H9 (cell line): ENCODE data around the gene TMEM51. TPM values are rescaled to one million over a fixed set of nuclear protein-coding genes. Genes with fewer than 3 reads are reported as not detected.

Experiments used
- DNase-seq: peaks from one replicate; pipeline ENCODE4 v3.0.0-alpha.2; 2017
- H2AFZ ChIP-seq: one replicate; pipeline ENCODE4 v1.6.1; 2013; ENCODE audit warnings: mild to moderate bottlenecking, low read length, control low read depth, moderate library complexity
- H2AK5ac ChIP-seq: 2 replicates; pipeline ENCODE4 v1.6.1; 2013; ENCODE audit warnings: low read length, control low read depth, mixed read lengths; ENCODE audit not compliant: insufficient read length
- H2BK120ac ChIP-seq: one replicate; pipeline ENCODE4 v1.6.1; 2013; ENCODE audit warnings: low read depth, mild to moderate bottlenecking, low read length, control low read depth, inconsistent platforms; ENCODE audit not compliant: poor library complexity, severe bottlenecking
- H2BK12ac ChIP-seq: 2 replicates; pipeline ENCODE4 v1.6.1; 2013; ENCODE audit warnings: low read length, control low read depth, mixed read lengths, low read depth; ENCODE audit not compliant: insufficient read length
- H2BK15ac ChIP-seq: 2 replicates; pipeline ENCODE4 v1.6.1; 2013; ENCODE audit warnings: low read depth, low read length, control low read depth
- H2BK20ac ChIP-seq: one replicate; pipeline ENCODE4 v1.6.1; 2013; ENCODE audit warnings: low read depth, mild to moderate bottlenecking, low read length, control low read depth, inconsistent platforms; ENCODE audit not compliant: poor library complexity, severe bottlenecking
- H2BK5ac ChIP-seq: 2 replicates; pipeline ENCODE4 v1.6.1; 2013; ENCODE audit warnings: low read length, control low read depth, mixed read lengths; ENCODE audit not compliant: insufficient read length
- H3K14ac ChIP-seq: 2 replicates; pipeline ENCODE4 v1.6.1; 2013; ENCODE audit warnings: low read length, control low read depth; ENCODE audit not compliant: insufficient read depth
- H3K18ac ChIP-seq: 2 replicates; pipeline ENCODE4 v1.6.1; 2013; ENCODE audit warnings: low read depth, mild to moderate bottlenecking, mixed read lengths, low read length, control low read depth; ENCODE audit not compliant: insufficient read length
- H3K23ac ChIP-seq: 2 replicates; pipeline ENCODE4 v1.6.1; 2013; ENCODE audit warnings: low read length, control low read depth, mixed read lengths, low read depth; ENCODE audit not compliant: insufficient read length
- H3K23me2 ChIP-seq: 2 replicates; pipeline ENCODE4 v1.6.1; 2013; ENCODE audit warnings: low read depth, mild to moderate bottlenecking, mixed read lengths, low read length, control low read depth; ENCODE audit not compliant: insufficient read length, poor library complexity, severe bottlenecking
- H3K27ac ChIP-seq: 2 replicates; pipeline ENCODE4 v1.5.1; 2013; ENCODE audit warnings: low read length, control low read depth, mixed read lengths, low read depth; ENCODE audit not compliant: insufficient read length
- H3K27me3 ChIP-seq: 2 replicates; pipeline ENCODE4 v1.6.1; 2013; ENCODE audit warnings: low read length, control low read depth, inconsistent platforms; ENCODE audit not compliant: insufficient read depth
- H3K4ac ChIP-seq: 2 replicates; pipeline ENCODE4 v1.6.1; 2013; ENCODE audit warnings: low read depth, mild to moderate bottlenecking, control low read depth, inconsistent platforms, low read length, moderate library complexity
- H3K4me1 ChIP-seq: 2 replicates; pipeline ENCODE4 v1.6.1; 2013; ENCODE audit warnings: low read length, control low read depth, inconsistent platforms; ENCODE audit not compliant: insufficient read depth
- H3K4me2 ChIP-seq: 2 replicates; pipeline ENCODE4 v1.6.1; 2013; ENCODE audit warnings: low read length, control low read depth, mixed read lengths; ENCODE audit not compliant: insufficient read length, insufficient read depth
- H3K56ac ChIP-seq: 2 replicates; pipeline ENCODE4 v1.6.1; 2013; ENCODE audit warnings: low read depth, mild to moderate bottlenecking, mixed read lengths, low read length, control low read depth; ENCODE audit not compliant: insufficient read length
- H3K79me1 ChIP-seq: 2 replicates; pipeline ENCODE4 v1.6.1; 2013; ENCODE audit warnings: low read depth, mild to moderate bottlenecking, moderate library complexity, low read length, control low read depth, inconsistent platforms; ENCODE audit not compliant: insufficient read depth, poor library complexity, severe bottlenecking
- H3K79me2 ChIP-seq: 2 replicates; pipeline ENCODE4 v1.6.1; 2013; ENCODE audit warnings: low read length, control low read depth, inconsistent platforms; ENCODE audit not compliant: insufficient read depth
- H3K9ac ChIP-seq: 2 replicates; pipeline ENCODE4 v1.6.1; 2013; ENCODE audit warnings: low read length, control low read depth, mixed read lengths; ENCODE audit not compliant: insufficient read length; ENCODE audit errors: extremely low read depth
- H3K9me3 ChIP-seq: one replicate; pipeline ENCODE4 v1.6.1; 2013; ENCODE audit warnings: low read depth, low read length, inconsistent platforms; ENCODE audit not compliant: control insufficient read depth
- H3T11ph ChIP-seq: one replicate; pipeline ENCODE4 v1.6.1; 2013; ENCODE audit warnings: mild to moderate bottlenecking, low read length, control low read depth, inconsistent platforms
- H4K20me1 ChIP-seq: one replicate; pipeline ENCODE4 v1.6.1; 2013; ENCODE audit not compliant: control insufficient read depth, insufficient read length, insufficient read depth
- H4K5ac ChIP-seq: 2 replicates; pipeline ENCODE4 v1.6.1; 2013; ENCODE audit warnings: low read depth, mild to moderate bottlenecking, mixed read lengths, low read length, control low read depth; ENCODE audit not compliant: insufficient read length
- H4K8ac ChIP-seq: replicated peaks from 2 replicates; pipeline ENCODE4 v1.6.1; 2013; ENCODE audit warnings: low read length, control low read depth, mixed read lengths, low read depth; ENCODE audit not compliant: insufficient read length
- H4K91ac ChIP-seq: 2 replicates; pipeline ENCODE4 v1.6.1; 2013; ENCODE audit warnings: low read depth, mild to moderate bottlenecking, moderate library complexity, mixed read lengths, low read length, control low read depth; ENCODE audit not compliant: insufficient read length
- H3K27ac Mint-ChIP-seq, 3 experiments: 2 replicates in 2 of 3; 3 replicates in 1 of 3; pipeline ENCODE4 v1.8.0; 2020 to 2021; ENCODE audit warnings: mixed read lengths in 3 of 3, mild to moderate bottlenecking in 1 of 3, moderate library complexity in 1 of 3
- H3K27me3 Mint-ChIP-seq: 2 replicates; pipeline ENCODE4 v1.8.0; 2021; ENCODE audit warnings: low read depth, mild to moderate bottlenecking, moderate library complexity, mixed read lengths
- H3K36me3 Mint-ChIP-seq, 3 experiments: 2 replicates in 2 of 3; 3 replicates in 1 of 3; pipeline ENCODE4 v1.8.0; 2020 to 2021; ENCODE audit warnings: low read depth in 3 of 3, mixed read lengths in 3 of 3; ENCODE audit not compliant: insufficient read depth in 1 of 3
- H3K4me1 Mint-ChIP-seq, 2 experiments: 2 replicates each; pipeline ENCODE4 v1.8.0; 2020; ENCODE audit warnings: mixed read lengths in 2 of 2
- H3K4me3 Mint-ChIP-seq, 2 experiments: 2 replicates in 1 of 2; 3 replicates in 1 of 2; pipeline ENCODE4 v1.8.0; 2020 to 2021; ENCODE audit warnings: mild to moderate bottlenecking in 2 of 2, mixed read lengths in 2 of 2, moderate library complexity in 1 of 2
- H3K9me3 Mint-ChIP-seq, 2 experiments: 2 replicates in 1 of 2; 3 replicates in 1 of 2; pipeline ENCODE4 v1.8.0; 2020; ENCODE audit warnings: mild to moderate bottlenecking in 2 of 2, mixed read lengths in 2 of 2, moderate library complexity in 1 of 2
- CTCF ChIP-seq: fragments of 200-600 bp; sonication (generic); conservative IDR thresholded peaks from 3 replicates; pipeline ENCODE4 v1.8.0; 2021; ENCODE audit warnings: antibody characterized with exemption, mild to moderate bottlenecking
- WGBS: extraction: QIAGEN DNeasy Blood & Tissue Kit; methylation state at CpG from one replicate; pipeline ENCODE4 v1.1.7; 2013; ENCODE audit warnings: missing lambda C conversion rate, low lambda C conversion rate, mixed read lengths; ENCODE audit not compliant: insufficient read length; ENCODE audit errors: extremely low coverage; 5-methylcytosine and 5-hydroxymethylcytosine counted together
- total RNA-seq: library from RNA; stranded (reverse); gene quantifications from 2 replicates; pipeline ENCODE4 v1.2.1, GENCODE V29; 2021

The TMEM51 gene
- total RNA-seq, 1 experiment from 2014 or later, result 4.6 TPM

- Histone ChIP-seq H3K9me3 (no peaks in the 10 kb centered on the region), H3K79me2 (no peaks in the 10 kb centered on the region), H2AFZ (no peak overlapping the region), H2BK120ac (no peak overlapping the region), H3K23ac (no peak overlapping the region), H3K27ac (no peak overlapping the region), H2BK5ac (no peak overlapping the region), H4K8ac (no peak overlapping the region), H3K18ac (no peak overlapping the region), H3K79me1 (no peaks in the 10 kb centered on the region), H3K9ac (no peak overlapping the region), H2AK5ac (no peak overlapping the region), H3K23me2 (no peaks in the 10 kb centered on the region), H4K20me1 (no peaks in the 10 kb centered on the region), H2BK15ac (no peak overlapping the region), H3T11ph (no peak overlapping the region), H3K56ac (no peak overlapping the region), H3K4ac (no peak overlapping the region), H2BK12ac (no peak overlapping the region), H3K27me3 (no peaks in the 10 kb centered on the region), H2BK20ac (no peak overlapping the region), H3K4me1 (peaks cover 10% of the 10 kb centered on the region; the same call in 1 of the 2 replicates), H4K5ac (no peak overlapping the region), H3K4me2 (no peak overlapping the region), H4K91ac (no peak overlapping the region), H3K14ac (no peak overlapping the region)
- H3K9me3 Mint-ChIP-seq, result no peaks in the 10 kb centered on the region
- WGBS, result no CpG with 5 or more reads among the region's 8 CpGs
- H3K4me3 Mint-ChIP-seq, result no peak overlapping the region
- H3K27me3 Mint-ChIP-seq, result no peaks in the 10 kb centered on the region
- H3K36me3 Mint-ChIP-seq, result no peaks in the 10 kb centered on the region; a peak in 1 of 7 replicates
- peak overlapping the region in 1 of 3 experiments; percentile 8; a peak in 1 of 7 replicates for H3K27ac Mint-ChIP-seq
- peaks cover 41 to 50% of the 10 kb centered on the region in 2 experiments for H3K4me1 Mint-ChIP-seq
- DNase-seq, result no peak
- no peak for TF ChIP-seq CTCF
Measured at GRCh38 chr1:15191267-15191666, 37.7 kb downstream of the TMEM51 start.
